GM19463 (cell line): ENCODE results near the gene RPUSD4.

ENCODE experiments used
- ATAC-seq: cut with Tn5 transposase; IDR thresholded peaks from one replicate; pipeline ENCODE4 v1.9.1; 2021; ENCODE audit warnings: mild to moderate bottlenecking, moderate library complexity; ENCODE audit not compliant: unreplicated experiment

The RPUSD4 gene

GRCh38 chr11:126214441-126214840 is 3.0 kb upstream of the RPUSD4 start:
- ATAC-seq: no peak

GRCh38 chr11:126212089-126212660 is 725 bp upstream of the RPUSD4 start:
- no peak for ATAC-seq

GRCh38 chr11:126210871-126211235 is 597 bp downstream of the RPUSD4 start:
- ATAC-seq: no peak

GRCh38 chr11:126207896-126208295 is 3.6 kb downstream of the RPUSD4 start:
- ATAC-seq: no peak

GRCh38 chr11:126205359-126205758 is 6.1 kb downstream of the RPUSD4 start:
- ATAC-seq: no peak

GRCh38 chr11:126202646-126203359 is 8.6 kb downstream of the RPUSD4 start:
- ATAC-seq: no peak

GRCh38 chr11:126198648-126199047 is 12.8 kb downstream of the RPUSD4 start:
- ATAC-seq: no peak

GRCh38 chr11:126197277-126197939 is 14.0 kb downstream of the RPUSD4 start:
- peak; percentile 80 for ATAC-seq

- ATAC-seq: no peak
Observed at GRCh38 chr11:126195119-126195518, 16.3 kb downstream of the RPUSD4 start.

GRCh38 chr11:126194121-126194543 is 17.3 kb downstream of the RPUSD4 start:
- no peak for ATAC-seq

- no peak for ATAC-seq
Observed at GRCh38 chr11:126193038-126193478, 18.4 kb downstream of the RPUSD4 start.

- no peak for ATAC-seq
Observed at GRCh38 chr11:126192361-126192760, 19.1 kb downstream of the RPUSD4 start.

- ATAC-seq: no peak
Observed at GRCh38 chr11:126191379-126192073, 19.9 kb downstream of the RPUSD4 start.

GRCh38 chr11:126190792-126191191 is 20.7 kb downstream of the RPUSD4 start:
- no peak for ATAC-seq

GRCh38 chr11:126189109-126189929 is 22.1 kb downstream of the RPUSD4 start:
- ATAC-seq: peak; percentile 73

- peak; percentile 75 for ATAC-seq
Observed at GRCh38 chr11:126188332-126189108, 22.9 kb downstream of the RPUSD4 start.

GRCh38 chr11:126186708-126187529 is 24.5 kb downstream of the RPUSD4 start:
- ATAC-seq: no peak

GRCh38 chr11:126186025-126186698 is 25.3 kb downstream of the RPUSD4 start:
- no peak for ATAC-seq
